Prostate gland (tissue), 2 donors: ENCODE data around the gene GALM.

Experiments
- CTCF ChIP-seq, 4 experiments: fragments of 200-600 bp in 2 of 4; fragments of 450-650 bp in 2 of 4; sonication (generic) in 2 of 4; IDR thresholded peaks; 1 replicate in 3 of 4; 2 replicates in 1 of 4; pipeline ENCODE4 v1.5.1; 2016 to 2019; ENCODE audit warnings: antibody characterized with exemption in 4 of 4, mild to moderate bottlenecking in 2 of 4, moderate library complexity in 2 of 4
- POLR2AphosphoS5 ChIP-seq: sonication (generic); formaldehyde crosslinking; IDR thresholded peaks from one replicate; pipeline ENCODE4 v1.6.1; 2017; ENCODE audit warnings: antibody characterized with exemption

GRCh38 chr2:38633895-38634294 lies 32.0 kb upstream of the GALM start:
- no peak for TF ChIP-seq POLR2AphosphoS5
- TF ChIP-seq CTCF (IDR thresholded peaks at IDR 0.05), result no peak
